Measurements from ENCODE around the gene EMP1. TPM values are rescaled to one million over a fixed set of nuclear protein-coding genes. Genes with fewer than 3 reads are reported as not detected.
"Not testable (repeated sequence)": the region's sequence is repeated elsewhere in the genome, so short reads cannot be mapped to it uniquely, and the experiment has no call there.

EMP1 gene
- total RNA-seq, 1 donor from 2014 or later = 83.3 TPM

- peak in 1 of 2 donors; percentile 51 for DNase-seq (ENCODE audit: low read depth in 2 of 2)
Measured at GRCh38 chr12:13257356-13257875, 60.9 kb downstream of the EMP1 start.

- no peak for DNase-seq (ENCODE audit: low read depth in 2 of 2)
Measured at GRCh38 chr12:13258197-13258596, 61.7 kb downstream of the EMP1 start.

- DNase-seq (ENCODE audit: low read depth in 2 of 2) = no peak
Measured at GRCh38 chr12:13258717-13259119, 62.2 kb downstream of the EMP1 start.

- DNase-seq (ENCODE audit: low read depth in 2 of 2) = not testable (repeated sequence)
Measured at GRCh38 chr12:13259625-13260024, 63.1 kb downstream of the EMP1 start.

GRCh38 chr12:13267826-13268225 is 71.3 kb downstream of the EMP1 start:
- not testable (repeated sequence) for DNase-seq (ENCODE audit: low read depth in 2 of 2)

- no peak for DNase-seq (ENCODE audit: low read depth in 2 of 2)
Measured at GRCh38 chr12:13268581-13268980, 72.1 kb downstream of the EMP1 start.

Other genes with a start within 250 kb of the EMP1 start
- gene GPRC5D, start 244.6 kb upstream of the EMP1 start, total RNA-seq = under 0.01 TPM in 1 of 2 replicates, not detected in the other
- 19.0 and 28.2 TPM in 2 replicates for gene HEBP1, start 196.5 kb upstream of the EMP1 start, total RNA-seq
- gene FAM234B, start 152.3 kb upstream of the EMP1 start, total RNA-seq = 6.5 and 13.9 TPM in 2 replicates
- gene GSG1, start 93.1 kb upstream of the EMP1 start, total RNA-seq = not detected in 2 replicates